ENCODE measurements around the gene MAPK4.

MAPK4 gene

GRCh38 chr18:50727721-50728471 lies 168.0 kb downstream of the MAPK4 start:
- no peak for DNase-seq

- DNase-seq, result no peak
Observed at GRCh38 chr18:50729376-50729775, 169.5 kb downstream of the MAPK4 start.

- no peak for DNase-seq
Observed at GRCh38 chr18:50729986-50730385, 170.1 kb downstream of the MAPK4 start.

- DNase-seq, result no peak
Observed at GRCh38 chr18:50734342-50734741, 174.5 kb downstream of the MAPK4 start.

GRCh38 chr18:50734886-50735285 lies 175.0 kb downstream of the MAPK4 start:
- no peak for DNase-seq

GRCh38 chr18:50737127-50737526 lies 177.2 kb downstream of the MAPK4 start:
- no peak for DNase-seq

- no peak for DNase-seq
Observed at GRCh38 chr18:50738098-50738757, 178.3 kb downstream of the MAPK4 start.

- DNase-seq, result no peak
Observed at GRCh38 chr18:50742952-50743351, 183.1 kb downstream of the MAPK4 start.

GRCh38 chr18:50744253-50744652 lies 184.4 kb downstream of the MAPK4 start:
- no peak for DNase-seq

GRCh38 chr18:50745945-50746344 lies 186.1 kb downstream of the MAPK4 start:
- no peak for DNase-seq

GRCh38 chr18:50747849-50748242 lies 188.0 kb downstream of the MAPK4 start:
- DNase-seq, result no peak

GRCh38 chr18:50748243-50749229 lies 188.6 kb downstream of the MAPK4 start:
- DNase-seq, result no peak

GRCh38 chr18:50749421-50749820 lies 189.5 kb downstream of the MAPK4 start:
- DNase-seq, result no peak

- no peak for DNase-seq
Observed at GRCh38 chr18:50749945-50750344, 190.1 kb downstream of the MAPK4 start.

GRCh38 chr18:50750546-50750945 lies 190.7 kb downstream of the MAPK4 start:
- DNase-seq, result no peak

GRCh38 chr18:50751490-50751889 lies 191.6 kb downstream of the MAPK4 start:
- DNase-seq, result no peak

- no peak for DNase-seq
Observed at GRCh38 chr18:50751947-50752346, 192.1 kb downstream of the MAPK4 start.

GRCh38 chr18:50753311-50753710 lies 193.4 kb downstream of the MAPK4 start:
- DNase-seq, result no peak

GRCh38 chr18:50754297-50754696 lies 194.4 kb downstream of the MAPK4 start:
- DNase-seq, result no peak

- no peak for DNase-seq
Observed at GRCh38 chr18:50757358-50757757, 197.5 kb downstream of the MAPK4 start.

- no peak for DNase-seq
Observed at GRCh38 chr18:50769463-50769862, 209.6 kb downstream of the MAPK4 start.

- no peak for DNase-seq
Observed at GRCh38 chr18:50775207-50775606, 215.3 kb downstream of the MAPK4 start.

- no peak for DNase-seq
Observed at GRCh38 chr18:50775726-50776125, 215.8 kb downstream of the MAPK4 start.

Measured in activated CD4-positive, alpha-beta T cell treated with anti-CD3 and anti-CD28 coated beads, Interleukin-2, Interleukin-6, amounts not matched to agents 100 ng/mL and 50 ng/mL, durations not matched to agents 16 hours and 8 hours (primary cell).